HG03460 (cell line): ENCODE results near the gene LRRC45.

Experiments
- ATAC-seq: cut with Tn5 transposase; IDR thresholded peaks from one replicate; pipeline ENCODE4 v1.9.1; 2021; ENCODE audit not compliant: unreplicated experiment

The LRRC45 gene

DNA sequence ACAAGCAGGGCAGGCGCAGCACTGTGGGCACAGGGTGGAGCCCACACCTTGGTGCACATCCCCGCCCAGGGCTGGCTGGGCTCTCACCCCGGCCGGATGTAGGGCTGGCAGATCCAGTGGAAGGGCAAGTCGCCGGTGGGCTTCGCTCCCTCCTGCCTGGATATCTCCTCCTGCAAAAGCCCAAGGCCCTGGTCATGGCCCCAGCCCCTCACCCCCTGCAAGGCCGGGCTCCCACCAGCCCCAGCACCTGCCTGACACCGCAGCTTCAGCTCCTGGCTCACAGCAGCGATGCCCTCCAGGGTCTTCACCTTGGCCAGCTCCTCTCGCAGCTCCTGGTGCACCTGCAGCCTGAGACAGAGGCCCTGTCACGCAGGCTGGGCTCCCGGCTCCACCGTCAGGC, 37.5 kb downstream of the LRRC45 start:
- ATAC-seq = no peak

DNA sequence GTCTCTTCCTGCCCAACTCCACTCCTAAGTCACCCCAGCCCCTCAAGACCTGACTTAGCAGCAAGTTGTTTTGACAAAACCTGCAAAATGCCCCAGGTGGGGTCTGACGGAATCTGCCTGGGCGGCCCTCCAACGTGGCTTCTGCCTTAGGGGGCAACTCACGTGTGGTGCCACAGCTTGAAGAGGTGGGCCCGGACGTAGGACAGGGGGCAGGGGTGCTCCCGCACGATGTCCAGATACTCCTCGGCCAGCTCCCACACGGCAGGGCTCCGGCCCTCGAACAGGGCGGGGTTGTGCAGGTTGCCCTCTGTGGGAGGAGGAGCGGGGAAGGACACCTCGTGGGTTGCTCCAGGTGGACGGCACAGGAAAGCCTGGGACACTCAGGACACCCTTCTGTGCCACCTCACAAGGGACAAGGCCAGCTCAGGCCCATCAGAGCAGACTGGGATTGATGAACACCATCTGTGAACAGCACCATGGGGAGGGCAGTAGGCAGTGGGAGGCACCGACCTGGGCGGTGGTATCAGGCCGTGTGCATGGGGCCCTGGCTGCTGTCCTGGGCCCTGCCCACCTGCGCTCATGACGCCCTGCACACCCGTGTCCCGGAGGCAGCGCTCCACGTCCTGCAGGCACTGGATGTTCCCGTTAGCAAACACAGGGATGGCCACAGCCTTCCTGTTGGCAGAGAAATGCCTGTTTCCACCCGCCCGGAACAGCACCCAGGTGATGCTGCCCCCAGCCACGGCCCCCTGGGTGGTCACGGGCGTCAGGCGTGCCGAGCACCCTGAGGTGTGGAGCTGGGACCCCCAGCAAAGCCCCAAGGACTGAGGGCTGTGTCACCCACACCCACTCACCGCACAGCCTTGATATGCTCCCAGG, 38.2 kb downstream of the LRRC45 start:
- ATAC-seq = no peak

DNA sequence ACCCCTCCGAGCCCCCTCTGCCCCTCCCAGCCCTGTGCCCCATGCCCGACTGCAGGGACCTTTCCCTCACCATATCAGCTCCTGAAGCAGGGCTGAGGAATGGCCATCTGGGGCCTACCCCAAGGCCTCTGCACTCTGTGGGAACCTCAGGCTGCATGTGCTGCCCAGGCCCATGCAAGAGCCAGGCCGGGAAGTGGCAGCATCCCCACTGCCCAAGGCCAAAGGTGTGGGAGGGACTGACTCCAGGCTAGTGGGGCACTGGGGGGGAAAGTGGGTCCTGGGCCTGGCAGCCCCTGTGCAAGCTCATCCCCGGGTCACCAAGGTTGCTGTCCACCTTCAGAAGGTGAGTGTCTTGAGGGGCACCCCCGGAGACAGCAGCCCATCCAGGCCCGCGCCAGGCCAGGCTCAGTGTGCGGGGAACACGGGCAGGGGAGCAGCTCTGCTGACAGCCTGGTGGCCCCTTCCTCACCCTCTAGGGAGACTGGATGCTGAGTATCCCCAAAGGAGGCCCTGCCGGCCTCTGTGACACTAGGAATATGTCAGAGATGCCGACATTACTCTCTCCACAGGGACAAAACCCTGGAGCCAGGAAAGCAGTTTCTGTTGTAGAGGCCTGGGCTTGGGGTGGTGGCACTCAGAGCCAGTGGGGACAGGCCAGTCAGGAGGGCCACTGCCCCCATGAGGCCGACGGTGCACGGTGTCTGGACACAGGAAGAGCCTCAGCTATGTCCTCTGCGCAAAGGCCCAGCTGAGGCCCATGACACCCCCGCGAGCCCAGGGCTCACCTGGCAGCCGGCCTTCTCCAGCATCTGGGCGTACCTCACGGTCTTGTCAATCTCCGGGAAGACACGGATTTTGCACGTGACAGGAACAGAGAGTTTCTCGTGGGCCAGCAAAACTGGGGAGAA, 39.2 kb downstream of the LRRC45 start:
- ATAC-seq = no peak

- ATAC-seq = no peak
These were observed 39.9 kb downstream of the LRRC45 start for GRCh38 chr17:82062984-82063368.

- ATAC-seq = no peak
These were observed 40.6 kb downstream of the LRRC45 start for GRCh38 chr17:82063424-82064415.

DNA sequence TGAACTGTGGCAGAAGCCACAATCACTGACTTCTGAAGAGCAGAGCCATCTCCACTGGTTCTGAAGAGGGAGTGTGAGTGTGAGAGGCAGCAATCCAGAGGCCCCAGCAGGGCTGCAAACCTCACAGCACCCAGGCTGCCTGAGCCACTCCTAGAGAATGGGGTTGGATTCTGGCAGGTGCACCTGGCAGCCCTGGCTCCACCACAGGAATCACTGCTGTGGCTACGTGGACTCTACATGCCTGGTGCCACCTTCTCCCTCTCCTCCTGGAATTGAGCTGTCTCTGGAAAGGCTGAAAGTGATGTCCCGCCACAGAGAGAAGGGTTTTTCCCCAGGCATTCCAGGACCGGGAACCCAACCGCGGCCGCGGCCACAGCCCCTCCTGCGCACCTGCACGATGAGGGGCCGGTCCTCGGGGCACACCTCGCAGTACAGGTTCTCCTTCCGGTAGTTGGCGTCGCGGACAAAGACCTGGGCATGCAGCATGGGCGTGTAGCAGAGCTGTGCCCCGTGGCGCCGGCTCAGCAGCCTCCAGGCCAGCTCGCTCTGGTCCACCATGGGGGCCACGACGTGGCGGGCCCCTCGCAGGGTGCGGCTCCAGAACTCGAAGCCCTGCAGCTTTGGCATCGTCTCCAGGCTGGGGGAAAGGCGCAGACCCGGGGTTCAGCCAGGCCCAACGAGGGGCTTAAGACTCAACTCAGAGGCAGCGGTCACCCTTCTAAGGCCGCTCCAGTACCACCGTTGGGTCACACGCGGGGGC, 41.5 kb downstream of the LRRC45 start:
- no peak for ATAC-seq

DNA sequence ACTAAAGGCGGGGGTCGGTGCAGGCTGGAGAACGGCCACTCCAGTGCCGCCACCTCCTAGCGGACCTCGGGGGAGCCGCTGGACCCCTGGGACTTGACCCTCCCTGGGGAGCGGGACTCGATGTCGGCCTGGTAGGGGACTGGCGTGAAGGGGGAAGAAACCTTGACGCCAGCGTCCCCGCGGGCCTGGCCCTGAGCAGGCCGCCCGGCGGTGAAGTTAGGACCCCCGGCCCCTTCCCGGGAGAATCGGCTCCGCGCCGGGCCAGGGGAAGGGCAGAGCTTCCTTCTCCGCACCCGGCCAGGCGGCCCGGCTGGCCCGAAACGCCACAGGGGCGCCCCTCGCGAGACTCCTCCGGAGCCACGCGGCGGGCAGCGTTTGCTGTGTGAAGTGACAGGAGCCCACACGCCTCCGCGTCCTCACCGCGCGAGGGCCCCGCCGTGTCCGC, 42.1 kb downstream of the LRRC45 start:
- ATAC-seq = peak; percentile 18

DNA sequence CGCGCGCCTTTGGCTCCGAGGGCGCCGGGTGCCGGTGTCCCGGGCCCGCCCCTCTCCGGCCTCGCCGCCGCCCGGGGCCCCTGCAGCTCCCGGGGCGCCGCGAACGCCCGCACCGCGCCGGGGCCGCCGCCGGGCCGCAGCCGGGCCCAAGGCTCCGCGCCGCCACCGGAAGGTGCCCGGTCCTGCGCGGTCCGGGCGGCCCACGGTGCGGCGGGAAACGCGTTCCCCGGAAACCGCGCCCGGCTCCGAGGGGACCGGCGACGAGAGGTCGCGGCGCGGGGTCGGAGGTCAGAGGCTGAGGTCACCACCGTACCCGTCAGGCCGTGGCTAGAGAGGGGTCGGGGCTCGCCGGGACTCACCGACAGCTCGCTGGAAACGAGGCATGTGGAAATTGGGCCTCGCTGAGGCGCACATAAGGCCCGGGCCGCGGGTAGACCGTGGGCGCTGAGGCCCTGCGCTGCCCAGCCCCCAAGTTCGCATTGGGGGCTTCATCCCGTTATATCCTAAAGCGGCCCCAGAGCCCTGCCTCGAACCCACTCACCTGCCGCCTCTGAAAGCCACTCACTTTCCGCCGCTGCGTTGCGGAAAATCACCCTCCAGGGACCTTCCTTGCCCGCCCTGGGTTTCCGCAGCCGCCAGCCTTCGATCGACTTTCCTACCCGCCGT, 42.7 kb downstream of the LRRC45 start, which contains the start of gene DUS1L:
TSS of gene DUS1L (minus strand) at position 167 of the 666 bp plus-strand sequence. CDS start 745 bp downstream, outside the sequence.
- peak; percentile 52 for ATAC-seq

DNA sequence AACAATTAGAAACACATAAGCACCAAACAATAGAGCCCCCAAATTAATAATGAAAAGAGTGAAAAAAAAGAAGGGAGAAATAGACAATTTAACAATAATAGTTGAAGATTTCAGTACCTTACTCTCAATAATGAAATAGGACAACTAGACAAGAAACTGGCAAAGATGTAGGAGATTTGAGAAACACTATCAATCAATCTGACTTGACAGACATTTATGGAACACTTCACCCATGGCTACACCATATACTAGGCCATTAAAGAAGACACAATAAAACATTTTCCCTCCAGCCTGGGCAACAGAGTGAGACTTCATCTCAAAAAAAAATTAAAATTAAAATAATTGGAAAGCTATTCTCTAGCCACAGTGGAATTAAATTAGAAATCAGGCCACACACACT, 47.5 kb downstream of the LRRC45 start:
- no peak for ATAC-seq

DNA sequence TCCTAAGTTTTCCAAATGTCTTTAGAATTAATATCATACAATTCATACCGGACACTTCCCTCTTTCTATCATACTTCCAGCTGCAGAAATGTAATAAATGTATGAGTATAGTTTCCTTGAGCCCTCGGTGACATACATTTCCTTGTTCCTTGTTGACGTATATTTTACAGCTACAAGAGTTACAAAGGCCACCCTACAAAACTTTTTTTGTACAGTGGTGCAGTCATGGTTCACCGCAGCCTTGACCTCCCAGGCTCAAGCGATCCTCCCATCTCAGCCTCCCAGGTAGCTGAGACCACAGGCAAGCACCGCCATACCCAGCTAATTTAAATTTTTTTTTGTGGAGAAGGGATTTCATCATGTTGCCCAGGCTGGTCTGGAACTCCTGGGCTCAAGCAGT, 49.7 kb downstream of the LRRC45 start:
- no peak for ATAC-seq

DNA sequence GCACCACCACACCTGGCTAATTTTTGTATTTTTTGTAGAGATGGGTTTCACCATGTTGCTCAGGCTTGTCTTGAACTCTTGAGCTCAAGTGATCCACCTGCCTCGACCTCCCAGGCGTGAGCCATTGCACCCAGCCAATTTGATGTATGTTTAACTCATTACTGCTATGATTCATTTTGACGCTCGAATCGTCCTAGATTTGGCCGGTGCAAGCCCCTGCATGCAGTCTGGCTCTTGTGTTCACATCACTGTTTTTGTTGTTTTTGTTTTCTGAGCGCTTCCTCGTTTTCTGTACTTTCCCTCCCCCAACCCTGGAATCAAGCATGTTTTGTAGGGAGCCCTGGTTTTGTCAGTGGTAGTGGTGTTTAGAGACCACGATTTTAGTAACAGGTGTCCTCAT, 50.3 kb downstream of the LRRC45 start:
- no peak for ATAC-seq

- no peak for ATAC-seq
These were observed 53.1 kb downstream of the LRRC45 start for GRCh38 chr17:82076018-82076784.

- no peak for ATAC-seq
These were observed 53.9 kb downstream of the LRRC45 start for GRCh38 chr17:82076785-82077591.

DNA sequence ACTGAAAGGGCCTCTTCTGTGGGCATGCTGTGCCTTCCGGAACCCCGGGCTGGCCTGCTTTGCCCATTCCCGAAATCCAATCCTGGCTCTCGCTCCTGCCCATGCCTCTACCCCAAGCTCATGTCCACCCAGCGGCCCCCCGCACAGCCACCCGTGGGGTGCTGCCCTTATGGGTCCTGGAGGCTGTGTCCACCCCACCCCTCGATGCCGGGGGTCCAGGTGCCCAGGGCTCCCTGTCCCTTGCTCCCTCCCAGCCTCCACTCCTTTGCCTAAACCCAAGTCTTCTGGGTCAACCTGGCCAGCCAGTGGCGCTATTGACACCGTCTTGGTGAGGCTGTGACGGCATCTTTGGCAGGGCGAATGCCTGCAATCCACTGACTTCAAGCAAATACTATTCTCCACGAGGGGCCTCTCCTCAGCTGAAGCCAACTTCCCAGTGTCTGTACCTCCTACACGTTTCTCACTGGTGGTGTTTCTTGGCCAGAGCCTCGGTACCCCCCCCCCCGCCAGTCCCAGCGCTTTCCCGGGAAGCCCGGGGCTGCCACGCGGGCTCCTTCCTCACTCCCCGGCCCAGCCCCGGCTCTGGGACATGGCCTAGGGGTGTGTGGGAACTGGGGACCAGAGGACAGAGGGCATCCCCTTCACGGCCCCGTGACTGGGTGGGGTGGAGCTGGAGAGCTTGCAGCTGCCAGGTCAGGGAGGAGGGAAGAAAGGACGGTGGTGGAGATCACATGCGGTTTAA, 54.7 kb downstream of the LRRC45 start:
- ATAC-seq = no peak

GRCh38 chr17:82078433-82078832, 55.3 kb downstream of the LRRC45 start:
- ATAC-seq = no peak

GRCh38 chr17:82079001-82079677, 56.0 kb downstream of the LRRC45 start:
- ATAC-seq = no peak
